ENCODE results near the gene KIF2B. TPM values are rescaled to one million over a fixed set of nuclear protein-coding genes. Genes with fewer than 3 reads are reported as not detected.
"Not testable (repeated sequence)": the region's sequence is repeated elsewhere in the genome, so short reads cannot be mapped to it uniquely, and the experiment has no call there.

KIF2B gene
- total RNA-seq, 4 donors from 2014 or later, result not detected

DNA sequence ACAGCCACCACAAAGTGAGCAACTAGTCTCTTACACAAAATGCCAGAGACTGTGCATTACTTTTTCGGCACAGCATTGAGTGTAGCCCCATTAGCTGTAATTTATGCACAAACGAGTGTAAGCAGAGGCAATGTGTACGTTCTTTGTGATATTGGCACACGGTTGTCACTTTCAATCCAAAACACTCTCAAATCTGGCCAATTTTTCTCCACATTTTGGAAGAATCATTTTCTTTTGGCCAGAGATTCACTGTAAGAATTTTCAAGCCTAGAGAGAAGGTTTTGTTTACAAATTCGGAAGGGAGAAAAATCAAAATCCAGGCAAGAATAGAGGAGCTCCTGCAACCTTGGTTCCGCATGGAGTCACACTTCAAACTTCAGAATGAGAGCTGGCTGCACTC is 15.4 kb upstream of the KIF2B start:
- Histone ChIP-seq H3K4me1 (no peaks in the 10 kb centered on the region), H3K36me3 (no peaks in the 10 kb centered on the region), H3K4me3 (no peak overlapping the region), H3K9me3 (no peaks in the 10 kb centered on the region), H3K27ac (no peak overlapping the region), H3K27me3 (no peaks in the 10 kb centered on the region)
- 47% methylated on average over 6 of the region's 6 CpGs for WGBS
- TF ChIP-seq EP300 (IDR thresholded peaks at IDR 0.05) (no peak), CTCF (IDR thresholded peaks at IDR 0.05) (no peak), POLR2A (IDR thresholded peaks at IDR 0.05) (no peak), POLR2AphosphoS5 (IDR thresholded peaks at IDR 0.05) (no peak)
- DNase-seq (ENCODE audit: low spot score in 2 of 2), result no peak

GRCh38 chr17:53818271-53818670 is 4.5 kb upstream of the KIF2B start:
- Histone ChIP-seq H3K4me3 (no peak overlapping the region), H3K4me1 (no peaks in the 10 kb centered on the region), H3K27ac (no peak overlapping the region), H3K27me3 (no peaks in the 10 kb centered on the region), H3K36me3 (no peaks in the 10 kb centered on the region), H3K9me3 (no peaks in the 10 kb centered on the region)
- no peak for TF ChIP-seq EP300 (IDR thresholded peaks at IDR 0.05)
- no peak for TF ChIP-seq CTCF (IDR thresholded peaks at IDR 0.05)
- no peak for TF ChIP-seq POLR2AphosphoS5 (IDR thresholded peaks at IDR 0.05)
- no peak for TF ChIP-seq POLR2A (IDR thresholded peaks at IDR 0.05)
- DNase-seq (ENCODE audit: low spot score in 2 of 2), result no peak
- WGBS, result 80% methylated on average over 1 of the region's 1 CpG

GRCh38 chr17:53818929-53819328 is 3.8 kb upstream of the KIF2B start:
- Histone ChIP-seq H3K4me3 (no peak overlapping the region), H3K27me3 (no peaks in the 10 kb centered on the region), H3K9me3 (no peaks in the 10 kb centered on the region), H3K27ac (no peak overlapping the region), H3K4me1 (no peaks in the 10 kb centered on the region), H3K36me3 (no peaks in the 10 kb centered on the region)
- 45% methylated on average over 2 of the region's 2 CpGs for WGBS
- DNase-seq (ENCODE audit: low spot score in 2 of 2), result no peak
- TF ChIP-seq EP300 (IDR thresholded peaks at IDR 0.05), result no peak
- TF ChIP-seq POLR2AphosphoS5 (IDR thresholded peaks at IDR 0.05), result no peak
- TF ChIP-seq POLR2A (IDR thresholded peaks at IDR 0.05), result no peak
- no peak for TF ChIP-seq CTCF (IDR thresholded peaks at IDR 0.05)

- TF ChIP-seq POLR2A (IDR thresholded peaks at IDR 0.05) (no peak), POLR2AphosphoS5 (IDR thresholded peaks at IDR 0.05) (no peak), CTCF (IDR thresholded peaks at IDR 0.05) (no peak), EP300 (IDR thresholded peaks at IDR 0.05) (no peak)
- no peak for DNase-seq (ENCODE audit: low spot score in 2 of 2)
- Histone ChIP-seq H3K27ac (no peak overlapping the region), H3K4me3 (no peak overlapping the region), H3K36me3 (no peaks in the 10 kb centered on the region), H3K9me3 (no peaks in the 10 kb centered on the region), H3K4me1 (no peaks in the 10 kb centered on the region), H3K27me3 (no peaks in the 10 kb centered on the region)
- 57% methylated on average over 1 of the region's 1 CpG for WGBS
Measured at GRCh38 chr17:53819956-53820355, 2.8 kb upstream of the KIF2B start.

GRCh38 chr17:53823341-53824050 is 769 bp downstream of the KIF2B start:
- H3K36me3 ChIP-seq, result no peaks in the 10 kb centered on the region
- no peak overlapping the region for H3K27ac ChIP-seq
- no peaks in the 10 kb centered on the region for H3K27me3 ChIP-seq
- no peak overlapping the region for H3K4me3 ChIP-seq
- 93% methylated on average over 26 of the region's 32 CpGs for WGBS
- H3K9me3 ChIP-seq, result no peaks in the 10 kb centered on the region
- TF ChIP-seq EP300 (IDR thresholded peaks at IDR 0.05) (no peak), POLR2A (IDR thresholded peaks at IDR 0.05) (no peak)
- H3K4me1 ChIP-seq, result no peaks in the 10 kb centered on the region
- DNase-seq (ENCODE audit: low spot score in 2 of 2), result no peak

GRCh38 chr17:53834771-53835170 is 12.0 kb downstream of the KIF2B start:
- not testable (repeated sequence) for H3K4me1 ChIP-seq

More at GRCh38 chr17:53834771-53835170, 12.0 kb downstream of the KIF2B start:
- H3K27ac ChIP-seq; DNase-seq (ENCODE audit: low spot score in 2 of 2); H3K27me3 ChIP-seq; H3K36me3 ChIP-seq; H3K4me3 ChIP-seq; H3K9me3 ChIP-seq: not testable (repeated sequence)
- 88% methylated on average over 8 of the region's 8 CpGs for WGBS
